Spinal cord (tissue), 10 donors: ENCODE results near the gene ADK. TPM values are rescaled to one million over a fixed set of nuclear protein-coding genes. Genes with fewer than 3 reads are reported as not detected.

Experiments
- DNase-seq, 6 donors: peaks; one replicate each; pipeline versions ENCODE4 v3.0.0 to v3.0.0-alpha.2; 2013 to 2015; ENCODE audit warnings: low spot score in 6 of 6, low read depth in 4 of 6
- H3K27ac ChIP-seq: one replicate; pipeline ENCODE4 v1.5.1; 2013; ENCODE audit warnings: low read depth, low read length, control low read depth
- H3K27me3 ChIP-seq: one replicate; pipeline ENCODE4 v1.6.1; 2013; ENCODE audit warnings: low read length; ENCODE audit not compliant: control insufficient read depth, insufficient read depth
- H3K36me3 ChIP-seq: one replicate; pipeline ENCODE4 v1.6.1; 2013; ENCODE audit warnings: low read length; ENCODE audit not compliant: control insufficient read depth, insufficient read depth
- H3K4me1 ChIP-seq: one replicate; pipeline ENCODE4 v1.6.1; 2013; ENCODE audit warnings: low read length; ENCODE audit not compliant: control insufficient read depth, insufficient read depth
- H3K4me3 ChIP-seq: one replicate; pipeline ENCODE4 v1.5.1; 2013; ENCODE audit warnings: low read depth, low read length, control low read depth
- H3K9me3 ChIP-seq: one replicate; pipeline ENCODE4 v1.6.1; 2013; ENCODE audit warnings: low read length; ENCODE audit not compliant: control insufficient read depth, insufficient read depth
- WGBS: methylation state at CpG from one replicate; pipeline ENCODE4 v1.1.5; 2013; ENCODE audit warnings: missing lambda C conversion rate; ENCODE audit not compliant: insufficient coverage; 5-methylcytosine and 5-hydroxymethylcytosine counted together
- polyA plus RNA-seq, 2 donors: library from polyadenylated mRNA; unstranded; fragments of 120-200 nt; gene quantifications; one replicate each; pipeline ENCODE4 v1.2.1, GENCODE V29; 2013; ENCODE audit not compliant: insufficient read length in 2 of 2
- total RNA-seq, 2 donors: library from RNA; depleted of rRNA in 1 of 2; stranded (reverse); fragments of 120-200 nt in 1 of 2; fragments of >200 nt in 1 of 2; gene quantifications; one replicate each; pipeline versions ENCODE4 v1.2.3 to v1.2.4, GENCODE V29; 2013 to 2014
- donor health status: healthy.

The ADK gene
- total and polyA plus RNA-seq, 4 donors, result 46.9 to 58.9 (median 51.1) TPM

- no peak overlapping the region for H3K4me3 ChIP-seq
- DNase-seq, result no peak
- no peak overlapping the region for H3K27ac ChIP-seq
- 75% methylated on average over 1 of the region's 5 CpGs for WGBS
- no peaks in the 10 kb centered on the region for H3K36me3 ChIP-seq
- H3K27me3 ChIP-seq, result no peaks in the 10 kb centered on the region
- H3K4me1 ChIP-seq, result no peaks in the 10 kb centered on the region
- H3K9me3 ChIP-seq, result no peaks in the 10 kb centered on the region
Measured at GRCh38 chr10:74377476-74377875, 226.5 kb downstream of the ADK start.

DNA sequence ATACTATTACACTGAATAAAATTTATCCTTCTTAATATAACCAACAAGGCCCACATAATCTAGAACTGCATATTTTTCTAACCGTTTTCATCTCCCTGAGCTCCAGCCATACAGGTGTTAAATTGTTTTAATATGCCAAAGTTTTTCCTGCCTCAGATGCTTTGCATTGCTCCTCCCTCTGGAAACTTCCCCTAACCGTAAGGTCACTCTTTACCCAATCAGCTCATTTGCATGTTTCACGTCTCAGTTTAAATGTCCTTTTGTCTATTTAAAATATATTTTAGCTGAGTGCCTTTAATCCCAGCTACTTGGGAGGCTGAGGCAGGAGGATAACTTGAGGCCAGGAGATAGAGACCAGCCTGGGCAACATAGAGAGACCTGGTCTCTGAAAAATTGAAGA is 228.5 kb downstream of the ADK start:
- no peak for DNase-seq
- WGBS, result no CpG with 5 or more reads among the region's 3 CpGs
- Histone ChIP-seq H3K27me3 (no peaks in the 10 kb centered on the region), H3K27ac (no peak overlapping the region), H3K9me3 (no peaks in the 10 kb centered on the region), H3K4me3 (no peak overlapping the region), H3K36me3 (no peaks in the 10 kb centered on the region), H3K4me1 (no peaks in the 10 kb centered on the region)

DNA sequence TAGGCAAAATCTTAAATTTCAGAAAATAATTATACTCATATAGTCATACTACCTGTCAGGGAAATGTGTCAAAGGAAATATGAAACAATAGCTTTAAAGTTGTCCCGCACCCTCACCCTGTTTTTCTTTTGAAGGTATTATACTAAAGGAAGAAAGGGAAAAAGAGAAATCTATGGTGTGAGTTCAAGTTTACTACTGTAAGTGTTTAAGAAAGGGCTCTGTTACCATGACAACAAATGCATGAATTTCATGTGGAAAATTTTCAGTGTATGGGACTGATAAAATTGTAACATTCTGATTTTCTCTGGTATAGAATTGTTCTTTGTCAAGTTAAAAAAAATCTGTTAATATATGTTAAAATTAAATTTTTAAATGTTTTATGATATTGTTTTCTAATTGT is 229.8 kb downstream of the ADK start:
- no peaks in the 10 kb centered on the region for H3K36me3 ChIP-seq
- no peak overlapping the region for H3K27ac ChIP-seq
- no peaks in the 10 kb centered on the region for H3K9me3 ChIP-seq
- no peaks in the 10 kb centered on the region for H3K27me3 ChIP-seq
- no CpG with 5 or more reads among the region's 1 CpG for WGBS
- no peaks in the 10 kb centered on the region for H3K4me1 ChIP-seq
- no peak overlapping the region for H3K4me3 ChIP-seq
- DNase-seq, result peak in 2 of 6 donors; percentile 27 to 30

DNA sequence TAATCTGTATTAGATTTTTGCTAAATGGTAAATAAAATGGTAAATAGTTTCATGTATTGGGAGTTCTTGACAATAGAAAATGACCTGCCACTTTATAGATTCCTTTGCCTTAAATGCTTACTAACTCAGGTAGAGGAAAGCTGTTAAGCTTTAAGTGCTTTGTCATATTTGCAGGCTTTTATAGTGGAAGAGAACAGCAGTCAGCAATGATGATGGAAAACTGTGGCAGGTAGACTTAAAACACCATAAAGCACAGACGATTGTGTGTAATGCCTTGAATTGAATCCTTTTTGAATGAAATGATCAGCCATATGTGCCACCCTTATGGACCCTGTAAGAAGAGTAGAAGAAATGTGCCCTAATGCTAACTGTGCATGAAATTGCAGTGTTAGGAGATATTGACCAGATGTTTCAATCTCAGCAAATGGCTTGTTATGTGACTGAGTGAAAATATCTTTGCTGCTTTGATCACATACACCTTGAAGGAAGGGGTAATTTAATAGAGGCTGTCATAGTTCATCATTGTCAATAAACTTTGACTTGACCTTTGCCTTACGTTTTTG is 230.4 kb downstream of the ADK start:
- Histone ChIP-seq H3K36me3 (no peaks in the 10 kb centered on the region), H3K4me1 (no peaks in the 10 kb centered on the region), H3K27ac (no peak overlapping the region), H3K4me3 (no peak overlapping the region), H3K27me3 (no peaks in the 10 kb centered on the region), H3K9me3 (no peaks in the 10 kb centered on the region)
- 100% methylated on average over 2 of the region's 2 CpGs for WGBS
- peak in 2 of 6 donors; percentile 5 to 87 for DNase-seq

DNA sequence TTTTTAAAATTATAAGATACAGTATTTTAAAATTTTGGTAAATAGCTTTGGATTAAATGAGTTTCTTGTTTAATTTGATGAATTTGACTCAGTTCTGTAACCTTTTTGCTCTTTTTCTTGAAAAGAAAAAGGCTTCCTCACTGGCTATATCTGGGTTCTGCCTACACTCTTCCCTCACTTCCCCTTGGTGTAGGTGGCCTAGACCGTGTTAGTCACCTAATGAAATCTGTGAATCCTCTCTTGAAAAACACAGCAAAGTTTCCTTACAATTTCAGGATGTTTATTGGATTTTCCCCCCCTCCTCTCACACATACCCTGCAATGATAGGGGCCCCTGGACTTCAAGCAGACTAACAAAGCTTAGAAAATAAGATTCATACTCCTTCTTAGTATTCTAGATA is 231.6 kb downstream of the ADK start:
- Histone ChIP-seq H3K27ac (no peak overlapping the region), H3K27me3 (no peaks in the 10 kb centered on the region), H3K4me1 (no peaks in the 10 kb centered on the region), H3K4me3 (no peak overlapping the region), H3K9me3 (no peaks in the 10 kb centered on the region), H3K36me3 (no peaks in the 10 kb centered on the region)
- no peak for DNase-seq
- 100% methylated on average over 1 of the region's 1 CpG for WGBS

DNA sequence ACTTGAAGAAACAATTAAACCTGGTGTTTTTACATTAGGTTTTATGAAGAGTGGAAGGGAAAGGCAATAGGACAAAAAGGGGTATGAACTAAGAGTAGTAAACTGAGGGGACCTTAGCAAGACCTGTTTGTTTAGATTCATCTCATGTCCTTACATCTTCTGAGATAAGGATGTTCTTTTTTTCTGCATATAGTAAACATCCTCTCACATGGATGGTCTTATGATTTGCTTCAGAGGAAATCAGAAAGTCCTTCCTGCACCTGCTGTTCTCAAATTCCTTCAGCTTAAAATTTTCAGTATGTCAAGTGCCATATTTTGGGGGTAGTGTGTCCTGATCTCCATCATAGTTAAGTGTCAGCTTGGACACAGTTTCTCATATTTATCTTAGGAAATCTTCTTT is 232.6 kb downstream of the ADK start:
- DNase-seq, result no peak
- Histone ChIP-seq H3K9me3 (no peaks in the 10 kb centered on the region), H3K27ac (no peak overlapping the region), H3K36me3 (no peaks in the 10 kb centered on the region), H3K4me3 (no peak overlapping the region), H3K4me1 (no peaks in the 10 kb centered on the region), H3K27me3 (no peaks in the 10 kb centered on the region)

DNA sequence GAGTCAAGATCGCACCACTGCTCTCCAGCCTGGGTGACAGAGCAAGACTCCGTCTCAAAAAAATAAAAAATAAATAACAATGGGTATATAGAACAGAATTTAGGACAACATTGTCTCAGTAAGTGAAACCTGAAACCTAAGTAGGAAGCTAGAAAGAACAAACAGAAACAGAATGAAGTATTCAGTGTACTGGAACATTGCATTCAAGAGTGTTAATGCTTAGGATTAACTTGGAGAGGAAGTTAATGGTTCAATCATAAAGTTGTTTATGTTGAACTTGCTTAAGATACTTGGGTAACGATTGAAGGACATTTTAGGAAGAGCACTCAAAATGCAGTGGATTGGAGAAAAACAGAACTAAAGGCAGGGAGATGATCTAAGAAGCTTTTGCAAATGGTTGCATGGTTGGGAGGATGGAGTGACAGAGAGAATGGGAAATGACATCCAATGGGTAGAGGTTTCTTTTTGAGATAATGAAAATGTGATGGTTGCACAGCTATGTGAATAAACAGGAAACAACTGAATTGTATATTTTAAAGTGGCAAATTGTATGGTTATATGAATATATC is 233.7 kb downstream of the ADK start:
- 95% methylated on average over 1 of the region's 3 CpGs for WGBS
- H3K9me3 ChIP-seq, result no peaks in the 10 kb centered on the region
- DNase-seq, result no peak
- no peaks in the 10 kb centered on the region for H3K4me1 ChIP-seq
- H3K27me3 ChIP-seq, result no peaks in the 10 kb centered on the region
- H3K27ac ChIP-seq, result no peak overlapping the region
- H3K4me3 ChIP-seq, result no peak overlapping the region
- H3K36me3 ChIP-seq, result no peaks in the 10 kb centered on the region

- no peak overlapping the region for H3K4me3 ChIP-seq
- DNase-seq, result no peak
- H3K27ac ChIP-seq, result no peak overlapping the region
- no peaks in the 10 kb centered on the region for H3K9me3 ChIP-seq
- H3K36me3 ChIP-seq, result no peaks in the 10 kb centered on the region
- H3K27me3 ChIP-seq, result no peaks in the 10 kb centered on the region
- no peaks in the 10 kb centered on the region for H3K4me1 ChIP-seq
Measured at GRCh38 chr10:74388801-74389200, 237.8 kb downstream of the ADK start.

DNA sequence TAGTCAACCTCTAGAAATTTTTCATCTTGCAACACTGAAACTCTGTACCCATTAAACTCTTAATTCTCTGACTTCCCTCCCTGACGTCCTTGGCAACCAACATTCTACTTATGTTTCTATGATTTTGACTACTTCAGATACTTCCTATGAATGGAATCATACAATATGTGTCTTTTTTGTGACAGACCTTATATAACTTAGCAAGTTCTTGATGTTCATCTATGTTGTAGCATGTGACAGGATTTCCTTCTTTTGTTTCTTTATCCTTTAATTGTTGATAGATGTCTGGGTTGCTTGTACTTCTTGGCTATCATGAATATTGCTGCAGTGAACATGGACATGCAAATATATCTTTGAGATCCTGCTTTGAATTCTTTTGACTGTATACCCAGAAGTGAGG is 240.8 kb downstream of the ADK start:
- Histone ChIP-seq H3K27ac (no peak overlapping the region), H3K4me1 (no peaks in the 10 kb centered on the region), H3K27me3 (no peaks in the 10 kb centered on the region), H3K4me3 (no peak overlapping the region), H3K9me3 (no peaks in the 10 kb centered on the region), H3K36me3 (no peaks in the 10 kb centered on the region)
- DNase-seq, result no peak
- WGBS, result no CpG with 5 or more reads among the region's 1 CpG

GRCh38 chr10:74394416-74394969 is 243.5 kb downstream of the ADK start:
- no peaks in the 10 kb centered on the region for H3K9me3 ChIP-seq
- no peaks in the 10 kb centered on the region for H3K36me3 ChIP-seq
- DNase-seq, result no peak
- H3K4me3 ChIP-seq, result no peak overlapping the region
- no peaks in the 10 kb centered on the region for H3K4me1 ChIP-seq
- H3K27me3 ChIP-seq, result no peaks in the 10 kb centered on the region
- H3K27ac ChIP-seq, result no peak overlapping the region
- WGBS, result no CpG with 5 or more reads among the region's 3 CpGs
